GM06990 (cell line): ENCODE results near the gene TMPRSS6.

Experiments
- DNase-seq: peaks from one replicate; pipeline ENCODE4 v3.0.0-alpha.2; 2011; ENCODE audit not compliant: insufficient read length; ENCODE audit errors: extremely low read depth
- H3K27me3 ChIP-seq: replicated peaks from 2 replicates; pipeline ENCODE4 v1.6.0; 2011; ENCODE audit warnings: low read length; ENCODE audit not compliant: control insufficient read depth, insufficient read depth
- H3K36me3 ChIP-seq: 2 replicates; pipeline ENCODE4 v1.5.1; 2011; ENCODE audit warnings: low read length; ENCODE audit not compliant: control insufficient read depth, insufficient read depth
- H3K4me3 ChIP-seq: replicated peaks from 2 replicates; pipeline ENCODE4 v1.5.1; 2011; ENCODE audit warnings: low read depth, mild to moderate bottlenecking, control low read depth, low read length
- CTCF ChIP-seq: IDR thresholded peaks from 2 replicates; pipeline ENCODE4 v1.5.1; 2011; ENCODE audit warnings: low read length, control low read depth, mild to moderate bottlenecking, inconsistent platforms; ENCODE audit not compliant: insufficient read depth, poor library complexity, severe bottlenecking

Gene TMPRSS6

GRCh38 chr22:37119872-37120271, 10.4 kb upstream of the TMPRSS6 start:
- Histone ChIP-seq H3K36me3 (no peaks in the 10 kb centered on the region), H3K27me3 (no peaks in the 10 kb centered on the region), H3K4me3 (no peak overlapping the region)
- peak; percentile 40 for DNase-seq
- no peak for TF ChIP-seq CTCF

- TF ChIP-seq CTCF = no peak
- H3K4me3 ChIP-seq = no peak overlapping the region
- no peak for DNase-seq
- H3K36me3 ChIP-seq = no peaks in the 10 kb centered on the region
- H3K27me3 ChIP-seq = peaks cover 1% of the 10 kb centered on the region
These were observed 8.6 kb upstream of the TMPRSS6 start for GRCh38 chr22:37118083-37118482.

- no peak overlapping the region for H3K4me3 ChIP-seq
- H3K27me3 ChIP-seq = peaks cover 1% of the 10 kb centered on the region
- DNase-seq = no peak
- TF ChIP-seq CTCF = no peak
- H3K36me3 ChIP-seq = no peaks in the 10 kb centered on the region
These were observed 7.6 kb upstream of the TMPRSS6 start for GRCh38 chr22:37117092-37117491.

- peaks cover 1% of the 10 kb centered on the region for H3K27me3 ChIP-seq
- H3K36me3 ChIP-seq = no peaks in the 10 kb centered on the region
- no peak for DNase-seq
- no peak for TF ChIP-seq CTCF
- no peak overlapping the region for H3K4me3 ChIP-seq
These were observed 5.5 kb upstream of the TMPRSS6 start for GRCh38 chr22:37115032-37115431.

- Histone ChIP-seq H3K27me3 (peaks cover 1% of the 10 kb centered on the region), H3K36me3 (no peaks in the 10 kb centered on the region), H3K4me3 (no peak overlapping the region)
- no peak for DNase-seq
- TF ChIP-seq CTCF = no peak
These were observed 4.2 kb upstream of the TMPRSS6 start for GRCh38 chr22:37113757-37114156.

GRCh38 chr22:37112084-37112728, 2.7 kb upstream of the TMPRSS6 start:
- Histone ChIP-seq H3K27me3 (peaks cover 1% of the 10 kb centered on the region), H3K36me3 (no peaks in the 10 kb centered on the region), H3K4me3 (no peak overlapping the region)
- TF ChIP-seq CTCF = no peak
- DNase-seq = no peak
